GM21717 (cell line): Measurements from ENCODE around the gene ACTL7B.
"Not testable (repeated sequence)": the region's sequence is repeated elsewhere in the genome, so short reads cannot be mapped to it uniquely, and the experiment has no call there.

ENCODE experiments used
- ATAC-seq: cut with Tn5 transposase; IDR thresholded peaks from one replicate; pipeline ENCODE4 v1.9.1; 2021; ENCODE audit warnings: mild to moderate bottlenecking, moderate library complexity; ENCODE audit not compliant: unreplicated experiment

ACTL7B gene

GRCh38 chr9:108844856-108845255, 10.9 kb downstream of the ACTL7B start:
- ATAC-seq = no peak

GRCh38 chr9:108844391-108844790, 11.4 kb downstream of the ACTL7B start:
- ATAC-seq = no peak

- ATAC-seq = no peak
Measured at GRCh38 chr9:108842610-108843295, 13.0 kb downstream of the ACTL7B start.

- ATAC-seq = not testable (repeated sequence)
Measured at GRCh38 chr9:108839561-108839960, 16.2 kb downstream of the ACTL7B start.

- ATAC-seq = no peak
Measured at GRCh38 chr9:108838017-108838416, 17.8 kb downstream of the ACTL7B start.

GRCh38 chr9:108837530-108837929, 18.3 kb downstream of the ACTL7B start:
- no peak for ATAC-seq

- ATAC-seq = no peak
Measured at GRCh38 chr9:108836781-108837180, 19.0 kb downstream of the ACTL7B start.

- no peak for ATAC-seq
Measured at GRCh38 chr9:108836319-108836718, 19.5 kb downstream of the ACTL7B start.

GRCh38 chr9:108835831-108836230, 20.0 kb downstream of the ACTL7B start:
- ATAC-seq = no peak

GRCh38 chr9:108834959-108835665, 20.7 kb downstream of the ACTL7B start:
- ATAC-seq = no peak

GRCh38 chr9:108832179-108832500, 23.6 kb downstream of the ACTL7B start:
- no peak for ATAC-seq

- no peak for ATAC-seq
Measured at GRCh38 chr9:108831496-108832178, 24.1 kb downstream of the ACTL7B start.

GRCh38 chr9:108830272-108830671, 25.5 kb downstream of the ACTL7B start:
- no peak for ATAC-seq

- ATAC-seq = no peak
Measured at GRCh38 chr9:108823829-108824228, 32.0 kb downstream of the ACTL7B start.

- ATAC-seq = no peak
Measured at GRCh38 chr9:108816037-108816436, 39.7 kb downstream of the ACTL7B start.

- no peak for ATAC-seq
Measured at GRCh38 chr9:108815156-108815555, 40.6 kb downstream of the ACTL7B start.

GRCh38 chr9:108813951-108814601, 41.7 kb downstream of the ACTL7B start:
- ATAC-seq = no peak

GRCh38 chr9:108812396-108813025, 43.3 kb downstream of the ACTL7B start:
- ATAC-seq = no peak

GRCh38 chr9:108811944-108812343, 43.8 kb downstream of the ACTL7B start:
- no peak for ATAC-seq

- no peak for ATAC-seq
Measured at GRCh38 chr9:108809269-108809668, 46.5 kb downstream of the ACTL7B start.
